OCI-LY1 (cell line): ENCODE results near the gene PLEKHA7.

Experiments used
- EZH2 ChIP-seq: fragments of 200-600 bp; sonication (generic), shearing (Covaris generic); IDR thresholded peaks from 2 replicates; pipeline ENCODE4 v1.8.0; 2017; ENCODE audit warnings: borderline replicate concordance, mixed run types, mild to moderate bottlenecking, antibody characterized with exemption, low read length, moderate library complexity, mixed read lengths
- TF ChIP-seq, protein P1 (sequence below): fragments of 200-600 bp; sonication (generic), shearing (Covaris generic); IDR thresholded peaks from 2 replicates; pipeline ENCODE4 v1.5.1; 2017; ENCODE audit warnings: mild to moderate bottlenecking, antibody characterized with exemption, low read length, moderate library complexity, mixed read lengths

DNA sequence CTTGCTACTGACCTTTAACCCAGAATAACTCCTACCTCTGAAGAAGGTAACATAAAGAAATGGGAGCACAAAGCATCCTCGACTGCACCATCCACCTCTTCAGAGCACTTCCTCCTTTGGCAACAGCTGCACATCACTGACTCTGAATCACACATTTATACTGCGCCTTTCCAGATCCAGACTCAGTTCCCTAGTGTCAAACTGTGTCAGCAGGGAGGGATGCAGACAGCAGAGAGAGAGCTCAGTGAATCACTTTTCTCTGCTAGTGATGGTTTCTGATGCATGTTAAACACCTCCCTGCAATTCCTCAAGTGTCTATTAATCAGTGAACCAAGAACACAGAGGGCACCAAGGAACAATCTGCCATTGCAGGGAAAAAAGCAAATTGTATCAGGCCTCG is 118.9 kb downstream of the PLEKHA7 start:
- TF ChIP-seq, protein P1, sequence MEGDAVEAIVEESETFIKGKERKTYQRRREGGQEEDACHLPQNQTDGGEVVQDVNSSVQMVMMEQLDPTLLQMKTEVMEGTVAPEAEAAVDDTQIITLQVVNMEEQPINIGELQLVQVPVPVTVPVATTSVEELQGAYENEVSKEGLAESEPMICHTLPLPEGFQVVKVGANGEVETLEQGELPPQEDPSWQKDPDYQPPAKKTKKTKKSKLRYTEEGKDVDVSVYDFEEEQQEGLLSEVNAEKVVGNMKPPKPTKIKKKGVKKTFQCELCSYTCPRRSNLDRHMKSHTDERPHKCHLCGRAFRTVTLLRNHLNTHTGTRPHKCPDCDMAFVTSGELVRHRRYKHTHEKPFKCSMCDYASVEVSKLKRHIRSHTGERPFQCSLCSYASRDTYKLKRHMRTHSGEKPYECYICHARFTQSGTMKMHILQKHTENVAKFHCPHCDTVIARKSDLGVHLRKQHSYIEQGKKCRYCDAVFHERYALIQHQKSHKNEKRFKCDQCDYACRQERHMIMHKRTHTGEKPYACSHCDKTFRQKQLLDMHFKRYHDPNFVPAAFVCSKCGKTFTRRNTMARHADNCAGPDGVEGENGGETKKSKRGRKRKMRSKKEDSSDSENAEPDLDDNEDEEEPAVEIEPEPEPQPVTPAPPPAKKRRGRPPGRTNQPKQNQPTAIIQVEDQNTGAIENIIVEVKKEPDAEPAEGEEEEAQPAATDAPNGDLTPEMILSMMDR, result no peak
- no peak for TF ChIP-seq EZH2
